Measurements from ENCODE around the gene IER5. TPM values are rescaled to one million over a fixed set of nuclear protein-coding genes. Genes with fewer than 3 reads are reported as not detected.
A peak's percentile ranks its signal among the peaks of the same experiment; 100 is the strongest.

IER5 gene
- total and polyA plus RNA-seq, 2 of the 13 experiments (the other 11 are each of a cell fraction or from before 2014, with no cell fraction given), result 2.5 to 3.5 TPM

GRCh38 chr1:181105134-181106021 is 16.9 kb downstream of the IER5 start (continued):
- peak; percentile 67; the same call in 1 of the 2 replicates for TF ChIP-seq ETS1 (CRISPR knock-in tag; IDR thresholded peaks at IDR 0.05)
- no peak; the same call in 1 of the 2 replicates for TF ChIP-seq ZNF746 (CRISPR knock-in tag; IDR thresholded peaks at IDR 0.05)
- TF ChIP-seq SP4 (CRISPR knock-in tag; IDR thresholded peaks at IDR 0.05), result no peak
- 0 out of 2 replicates have a peak, but pooled peaks have one; percentile 66 for TF ChIP-seq SALL2 (CRISPR knock-in tag; IDR thresholded peaks at IDR 0.05)
- no peak for TF ChIP-seq ATF7 (IDR thresholded peaks at IDR 0.05)
- TF ChIP-seq ATF7 (CRISPR knock-in tag; IDR thresholded peaks at IDR 0.05), result no peak
- no peak for TF ChIP-seq PHF5A (CRISPR knock-in tag; IDR thresholded peaks at IDR 0.05; ENCODE audit: low read depth, unreplicated experiment)
- TF ChIP-seq CSRNP1 (CRISPR knock-in tag; IDR thresholded peaks at IDR 0.05), result peak; percentile 53; the same call in 1 of the 2 replicates
- peak; percentile 76; the same call in 1 of the 2 replicates for TF ChIP-seq ZSCAN12 (CRISPR knock-in tag; IDR thresholded peaks at IDR 0.05)
- peak; percentile 78; the same call in 1 of the 2 replicates for TF ChIP-seq ZBTB2 (CRISPR knock-in tag; IDR thresholded peaks at IDR 0.05; ENCODE audit: low read depth)
- TF ChIP-seq ATF5 (CRISPR knock-in tag; IDR thresholded peaks at IDR 0.05; ENCODE audit: low read depth), result no peak
- TF ChIP-seq ZNF547 (CRISPR knock-in tag; IDR thresholded peaks at IDR 0.05), result peak; percentile 79
- no peak for TF ChIP-seq FUBP1 (CRISPR knock-in tag; IDR thresholded peaks at IDR 0.05; ENCODE audit: borderline replicate concordance)
- peak; percentile 25; the same call in 1 of the 2 replicates for TF ChIP-seq ETV5 (CRISPR knock-in tag; IDR thresholded peaks at IDR 0.05; ENCODE audit: borderline replicate concordance)
- TF ChIP-seq FOXK1 (CRISPR knock-in tag; IDR thresholded peaks at IDR 0.05; ENCODE audit: borderline replicate concordance, low read depth), result no peak
- TF ChIP-seq ZNF260 (CRISPR knock-in tag; IDR thresholded peaks at IDR 0.05; ENCODE audit: borderline replicate concordance, low read depth), result no peak
- peak; percentile 56; the same call in 1 of the 2 replicates for TF ChIP-seq ZNF281 (CRISPR knock-in tag; IDR thresholded peaks at IDR 0.05; ENCODE audit: borderline replicate concordance)
- peak; percentile 91 for TF ChIP-seq ARNT2 (CRISPR knock-in tag; IDR thresholded peaks at IDR 0.05; ENCODE audit: low read depth)
